HG03039 (cell line): ENCODE measurements around the gene DACT2.
"Not testable (repeated sequence)": the region's sequence is repeated elsewhere in the genome, so short reads cannot be mapped to it uniquely, and the experiment has no call there.

ENCODE experiments used
- ATAC-seq: cut with Tn5 transposase; IDR thresholded peaks from one replicate; pipeline ENCODE4 v1.9.1; 2021; ENCODE audit warnings: mild to moderate bottlenecking, moderate library complexity; ENCODE audit not compliant: unreplicated experiment

DACT2 gene

DNA sequence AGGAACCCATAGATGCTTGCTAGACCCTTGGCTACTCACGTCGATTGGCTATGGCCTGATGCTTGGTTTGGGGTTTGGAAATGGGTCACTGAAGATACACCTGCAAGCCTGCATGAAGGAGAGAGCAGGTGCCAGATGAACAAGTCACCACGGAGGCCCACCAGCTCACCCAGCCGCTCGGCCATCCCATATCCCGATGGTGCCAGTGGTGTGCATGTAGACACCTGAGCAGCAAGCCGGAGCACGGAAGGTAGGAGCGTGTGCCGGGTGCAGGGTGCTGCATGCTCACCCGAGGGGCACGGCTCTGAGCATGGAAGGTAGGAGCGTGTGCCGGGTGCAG lies 35.9 kb downstream of the DACT2 start:
- no peak for ATAC-seq

DNA sequence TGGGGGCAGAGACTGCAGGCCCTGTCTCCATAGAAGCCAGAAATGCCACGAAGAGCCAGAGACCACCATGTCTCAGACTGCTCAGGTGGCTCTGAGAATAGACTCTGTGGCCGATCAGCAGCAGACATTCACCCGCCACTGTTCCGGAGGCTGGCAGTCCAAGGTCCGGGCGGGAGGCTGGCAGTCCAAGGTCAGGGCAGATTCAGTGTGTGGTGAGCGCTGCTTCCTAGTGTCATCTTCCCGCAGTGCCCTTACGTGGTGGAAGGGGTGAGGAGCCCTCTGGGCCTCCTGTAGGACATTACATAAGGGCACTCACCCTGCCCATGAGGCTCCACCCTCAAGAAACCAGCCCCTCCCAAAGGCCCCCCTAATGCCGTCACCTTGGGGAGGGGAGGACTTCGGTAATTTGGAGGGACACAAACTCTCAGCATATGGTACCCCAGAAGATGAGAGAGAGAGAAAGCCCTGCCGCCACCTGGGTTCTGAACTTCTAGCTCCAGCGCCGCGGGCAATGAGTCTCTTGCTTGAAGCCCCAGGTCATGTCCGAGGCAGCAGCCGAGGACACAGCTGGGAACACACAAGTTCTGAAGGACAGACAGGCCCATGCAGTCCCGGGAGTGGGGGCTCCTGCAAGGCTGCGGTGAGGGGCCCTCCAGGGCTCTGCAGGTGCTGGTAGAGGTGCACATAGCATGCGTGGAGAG lies 36.4 kb downstream of the DACT2 start:
- no peak for ATAC-seq

GRCh38 chr6:168281826-168282225 lies 37.8 kb downstream of the DACT2 start:
- no peak for ATAC-seq

DNA sequence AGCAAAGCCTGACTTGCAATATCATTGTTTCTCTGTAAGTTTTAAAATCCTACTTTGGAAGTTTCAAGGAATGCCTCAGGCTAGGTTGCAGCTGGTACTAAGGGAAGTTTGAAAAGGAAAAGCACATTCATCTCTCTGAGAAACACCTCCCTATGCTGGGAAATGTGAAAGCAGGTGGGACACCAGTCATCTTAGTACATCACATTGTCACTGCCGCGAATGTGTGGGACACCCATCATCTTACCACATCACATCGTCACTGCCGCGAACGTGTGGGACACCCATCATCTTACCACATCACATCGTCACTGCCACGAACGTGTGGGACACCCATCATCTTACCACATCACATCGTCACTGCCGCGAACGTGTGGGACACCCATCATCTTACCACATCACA lies 38.3 kb downstream of the DACT2 start:
- ATAC-seq, result not testable (repeated sequence)

- no peak for ATAC-seq
Observed at GRCh38 chr6:168280899-168281245, 38.7 kb downstream of the DACT2 start.

DNA sequence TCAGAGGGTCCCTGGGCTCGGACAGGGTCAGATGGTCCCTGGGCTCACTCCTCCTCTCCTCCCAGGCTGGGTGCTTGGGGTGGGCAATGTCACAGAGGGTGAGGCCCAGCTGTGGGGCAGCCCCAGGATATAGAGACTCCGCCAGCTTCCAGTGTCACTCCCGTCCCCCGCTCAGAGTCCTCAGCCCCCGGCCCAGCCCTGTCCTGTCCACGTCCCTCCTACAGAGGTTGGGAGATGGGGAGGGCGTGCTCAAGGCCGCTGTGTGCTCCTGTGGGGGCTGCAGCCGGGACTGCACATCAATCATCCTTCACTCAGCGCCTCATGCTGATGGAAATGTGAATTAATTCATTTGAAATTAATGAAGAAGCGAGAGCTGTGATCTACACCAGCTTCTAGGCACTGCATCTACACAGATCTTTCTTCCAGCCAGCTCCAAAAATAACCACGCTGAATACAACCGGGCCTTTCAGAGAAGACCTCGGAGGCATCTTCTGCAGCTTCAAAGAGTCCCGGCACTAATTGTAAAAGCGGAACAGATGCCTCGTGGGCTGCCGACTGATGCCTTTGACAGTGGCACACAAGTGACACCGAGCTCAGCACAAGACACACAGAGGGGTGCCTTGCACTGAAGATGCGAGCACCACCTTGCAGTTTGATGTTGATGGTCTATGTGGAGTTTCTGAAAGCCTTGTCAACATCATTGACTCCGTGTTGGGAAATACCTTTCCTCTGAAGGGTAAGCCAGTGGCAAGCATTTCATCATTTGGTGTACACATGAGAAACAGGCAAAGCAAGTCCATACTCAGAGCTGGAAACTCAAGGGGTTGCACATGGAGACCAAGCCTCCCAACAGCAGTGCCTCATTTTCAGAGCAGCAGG lies 39.3 kb downstream of the DACT2 start:
- no peak for ATAC-seq

GRCh38 chr6:168279403-168279935 lies 40.1 kb downstream of the DACT2 start:
- no peak for ATAC-seq

DNA sequence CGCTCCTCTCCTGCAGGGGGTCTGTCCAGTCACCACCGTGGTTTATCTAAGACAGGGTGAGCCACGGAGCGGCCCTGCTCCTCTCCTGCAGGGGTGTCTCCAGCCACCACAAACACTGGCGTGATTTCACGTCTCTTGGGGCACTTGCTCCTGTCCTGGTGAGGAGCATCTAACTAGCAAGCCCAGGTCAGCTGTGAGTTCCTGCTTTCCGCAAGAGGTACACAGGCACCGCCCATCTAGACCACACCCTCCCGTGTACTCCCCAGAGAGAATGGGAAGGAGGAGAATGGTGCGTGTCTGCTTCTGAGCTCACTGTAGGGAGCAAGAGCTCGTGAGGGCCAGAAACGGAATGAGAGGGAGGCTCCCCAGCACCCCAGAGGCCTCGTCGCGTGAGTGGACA lies 40.7 kb downstream of the DACT2 start:
- no peak for ATAC-seq

DNA sequence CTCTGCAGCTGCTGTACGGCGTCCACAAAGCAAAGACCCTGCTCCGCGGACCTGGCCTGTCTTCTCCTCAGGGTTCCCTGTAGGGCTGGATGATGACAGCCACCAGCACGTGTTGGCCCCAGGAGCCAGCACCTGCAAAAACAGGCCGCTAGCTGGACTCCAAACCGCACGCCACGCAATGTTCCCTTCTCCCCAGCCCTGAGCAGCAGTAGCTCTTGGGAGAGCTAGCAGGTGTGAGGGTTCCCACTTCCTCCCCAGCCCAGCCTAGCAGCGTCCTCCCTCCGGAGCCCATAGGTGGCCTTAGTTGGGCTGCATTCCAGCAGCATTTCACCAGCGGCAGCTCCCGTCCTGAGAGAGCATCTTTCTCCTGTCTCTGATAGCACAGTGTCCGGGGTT lies 42.3 kb downstream of the DACT2 start:
- no peak for ATAC-seq

- ATAC-seq, result no peak
Observed at GRCh38 chr6:168276576-168277273, 42.9 kb downstream of the DACT2 start.

DNA sequence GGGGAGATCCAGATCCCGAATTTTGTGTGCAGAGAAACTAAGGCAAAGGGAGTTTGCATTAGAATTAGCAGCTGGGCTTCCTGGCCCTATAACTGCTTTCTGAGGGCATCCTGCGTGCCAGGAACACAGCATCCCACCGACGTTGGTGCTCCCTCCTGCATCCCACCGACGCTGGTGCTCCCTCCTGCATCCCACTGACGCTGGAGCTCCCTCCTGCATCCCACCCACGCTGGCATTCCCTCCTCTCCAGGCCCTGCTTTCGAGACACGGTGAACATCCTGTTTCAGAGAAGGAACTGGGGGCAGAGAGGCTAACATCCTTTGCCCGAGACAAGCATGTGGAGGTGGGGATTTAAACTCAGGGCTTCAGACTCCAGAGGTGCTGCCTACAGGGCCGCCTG lies 44.4 kb downstream of the DACT2 start:
- ATAC-seq, result no peak

DNA sequence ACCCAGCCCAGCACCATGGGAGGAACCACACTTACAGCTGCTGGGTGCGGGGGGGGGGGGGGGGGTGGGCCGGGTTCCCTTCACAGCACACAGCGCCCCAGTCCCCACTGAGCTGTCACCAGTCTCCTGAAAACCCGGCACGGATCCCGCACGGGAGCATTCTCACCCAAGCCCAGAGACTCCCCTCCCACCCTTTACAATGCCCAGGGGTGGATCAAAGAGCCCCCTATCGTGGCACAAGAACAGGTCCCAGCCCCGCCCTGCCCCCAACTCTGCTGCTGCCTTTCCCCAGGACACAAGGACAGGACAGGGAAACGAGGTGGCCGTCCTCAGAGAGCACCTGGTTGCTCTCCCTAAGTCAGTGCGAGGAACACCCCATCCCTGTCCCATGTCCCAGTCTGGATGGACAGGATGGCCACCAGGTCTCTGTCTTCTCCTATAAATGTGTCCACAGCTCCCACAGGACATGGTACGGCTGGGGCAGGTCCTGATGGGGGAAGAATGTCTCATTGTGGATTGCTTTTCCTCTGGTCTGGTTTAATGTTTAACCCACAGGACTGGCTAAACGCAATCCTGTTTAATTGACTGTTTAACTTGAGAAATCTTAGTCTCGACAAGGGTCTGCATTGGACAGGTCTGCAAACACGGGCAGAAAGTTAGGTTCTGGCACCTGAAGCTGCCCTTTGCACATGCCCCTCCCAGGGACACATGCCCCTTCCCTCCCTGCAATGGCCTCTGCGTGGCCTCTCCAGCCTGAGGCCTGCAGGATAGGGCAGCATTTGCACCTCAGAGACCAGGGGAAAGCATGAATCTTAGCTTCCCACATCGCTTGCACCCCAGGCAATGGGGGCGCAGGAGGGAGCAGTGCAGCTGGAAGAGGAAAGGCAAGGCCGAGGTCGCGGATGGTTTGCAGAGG lies 45.3 kb downstream of the DACT2 start:
- no peak for ATAC-seq

GRCh38 chr6:168273441-168274036 lies 46.0 kb downstream of the DACT2 start:
- ATAC-seq, result no peak

- no peak for ATAC-seq
Observed at GRCh38 chr6:168272415-168273325, 46.9 kb downstream of the DACT2 start.

GRCh38 chr6:168270274-168271172 lies 49.1 kb downstream of the DACT2 start:
- ATAC-seq, result no peak

DNA sequence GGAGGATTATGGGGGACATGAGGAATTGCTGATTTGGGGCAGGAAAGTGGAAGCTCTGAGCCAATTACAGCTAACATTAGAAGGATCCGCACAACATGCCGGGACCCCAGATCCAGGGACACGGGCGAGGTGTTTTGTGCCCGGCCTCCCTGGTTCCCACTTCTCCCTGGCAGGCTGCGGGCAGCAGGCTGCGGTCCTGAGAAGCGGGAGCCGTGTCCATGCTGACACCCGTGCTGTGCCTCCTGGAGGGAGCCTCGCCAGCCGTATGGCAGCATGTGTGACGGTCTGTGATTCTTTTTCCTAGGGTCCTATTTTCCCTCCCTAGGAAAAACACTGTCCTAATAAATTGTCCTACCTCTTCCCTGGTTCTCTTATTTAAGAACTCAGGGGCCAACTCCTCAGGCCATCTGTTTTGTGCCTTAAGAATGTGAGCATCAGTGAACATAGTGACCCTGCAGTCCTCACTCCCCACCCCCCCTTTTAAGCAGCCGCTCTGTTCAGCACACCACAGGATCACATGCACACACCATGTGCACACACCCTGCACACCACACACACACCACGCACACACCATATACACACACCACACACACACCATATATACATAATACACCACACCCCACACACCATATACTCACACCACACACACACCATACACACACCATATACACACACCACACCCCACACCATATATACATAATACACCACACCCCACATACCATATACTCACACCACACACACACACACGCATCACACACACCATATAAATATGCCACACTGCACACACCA lies 49.9 kb downstream of the DACT2 start:
- ATAC-seq, result no peak

DNA sequence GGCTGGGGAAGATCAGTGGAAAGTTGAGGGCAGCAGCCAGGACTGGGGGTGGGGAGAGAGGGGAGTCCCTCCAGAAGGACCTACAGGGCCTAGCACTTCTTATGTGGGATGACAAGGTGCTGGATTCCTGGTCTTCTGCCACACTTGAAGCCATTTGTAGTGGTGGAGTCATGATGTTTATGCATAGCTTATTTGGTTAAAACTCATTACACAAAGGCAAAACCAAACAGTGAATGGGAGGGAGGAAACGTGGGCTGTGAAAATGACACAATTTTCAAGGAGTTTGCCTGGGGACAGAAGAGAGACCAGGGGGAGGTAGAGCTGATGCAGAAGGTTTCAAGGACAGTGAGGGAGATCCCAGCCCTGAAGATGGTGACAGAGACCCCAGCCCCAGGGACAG lies 50.8 kb downstream of the DACT2 start:
- no peak for ATAC-seq
